DMS 273 (cell line): Measurements from ENCODE around the gene MYEOV.

Source experiments
- DNase-seq: peaks from one replicate; lab custom pipeline; 2025; ENCODE audit not compliant: unreplicated experiment; lab: John Stamatoyannopoulos, UW

Gene MYEOV

GRCh38 chr11:69265210-69265609 is 28.7 kb upstream of the MYEOV start:
- no peak for DNase-seq

- DNase-seq = peak; percentile 6
Observed at GRCh38 chr11:69265911-69266510, 27.9 kb upstream of the MYEOV start.

GRCh38 chr11:69267395-69267805 is 26.6 kb upstream of the MYEOV start:
- no peak for DNase-seq

- no peak for DNase-seq
Observed at GRCh38 chr11:69268911-69269310, 25.0 kb upstream of the MYEOV start.

- no peak for DNase-seq
Observed at GRCh38 chr11:69269388-69269787, 24.6 kb upstream of the MYEOV start.

GRCh38 chr11:69269926-69270697 is 23.8 kb upstream of the MYEOV start:
- no peak for DNase-seq

GRCh38 chr11:69270941-69271340 is 23.0 kb upstream of the MYEOV start:
- peak; percentile 66 for DNase-seq

GRCh38 chr11:69272055-69272454 is 21.9 kb upstream of the MYEOV start:
- no peak for DNase-seq

GRCh38 chr11:69272831-69273485 is 21.0 kb upstream of the MYEOV start:
- no peak for DNase-seq

- no peak for DNase-seq
Observed at GRCh38 chr11:69273571-69273970, 20.4 kb upstream of the MYEOV start.

- DNase-seq = no peak
Observed at GRCh38 chr11:69274531-69275016, 19.4 kb upstream of the MYEOV start.

GRCh38 chr11:69275178-69275577 is 18.8 kb upstream of the MYEOV start:
- no peak for DNase-seq

GRCh38 chr11:69276165-69276564 is 17.8 kb upstream of the MYEOV start:
- DNase-seq = no peak

- peak; percentile 21 for DNase-seq
Observed at GRCh38 chr11:69277074-69277809, 16.7 kb upstream of the MYEOV start.

GRCh38 chr11:69278091-69278867 is 15.7 kb upstream of the MYEOV start:
- DNase-seq = no peak

- no peak for DNase-seq
Observed at GRCh38 chr11:69280451-69280850, 13.5 kb upstream of the MYEOV start.

- DNase-seq = no peak
Observed at GRCh38 chr11:69280994-69281393, 13.0 kb upstream of the MYEOV start.

GRCh38 chr11:69283446-69283845 is 10.5 kb upstream of the MYEOV start:
- no peak for DNase-seq

- no peak for DNase-seq
Observed at GRCh38 chr11:69284081-69284511, 9.9 kb upstream of the MYEOV start.

- no peak for DNase-seq
Observed at GRCh38 chr11:69285091-69285490, 8.9 kb upstream of the MYEOV start.

GRCh38 chr11:69285766-69286165 is 8.2 kb upstream of the MYEOV start:
- no peak for DNase-seq
